Natural killer cell treated with Interleukin-12 subunit alpha and Interleukin-12 subunit beta and Interleukin-15 and Interleukin-18, amount 100 ng/mL, for 72 hours (primary cell): ENCODE results near the gene WIPF2. TPM values are rescaled to one million over a fixed set of nuclear protein-coding genes. Genes with fewer than 3 reads are reported as not detected.
"Not testable (repeated sequence)": the region's sequence is repeated elsewhere in the genome, so short reads cannot be mapped to it uniquely, and the experiment has no call there.

Experiments
- ATAC-seq, 2 donors: fragments of 150-1000 bp; cut with Tn5 transposase in 1 of 2; sonication (Bioruptor Pico), chemical (Tn5 transposase) in 1 of 2; 2 replicates each; pipeline ENCODE4 v1.10.0; 2021
- DNase-seq: peaks from one replicate; pipeline ENCODE4 v3.0.0; 2022; ENCODE audit warnings: low spot score
- H3K27ac Mint-ChIP-seq, 2 donors: 1 replicate in 1 of 2; 2 replicates in 1 of 2; pipeline ENCODE4 v1.8.0; 2022; ENCODE audit warnings: mixed read lengths in 2 of 2, mild to moderate bottlenecking in 1 of 2, moderate library complexity in 1 of 2
- H3K27me3 Mint-ChIP-seq, 2 donors: 1 replicate in 1 of 2; 2 replicates in 1 of 2; pipeline ENCODE4 v1.8.0; 2022; ENCODE audit warnings: mixed read lengths in 2 of 2
- H3K36me3 Mint-ChIP-seq: one replicate; pipeline ENCODE4 v1.8.0; 2022; ENCODE audit warnings: mixed read lengths
- H3K4me1 Mint-ChIP-seq, 2 donors: 1 replicate in 1 of 2; 2 replicates in 1 of 2; pipeline ENCODE4 v1.8.0; 2022; ENCODE audit warnings: low read depth in 2 of 2, mixed read lengths in 2 of 2, mild to moderate bottlenecking in 1 of 2
- H3K4me3 Mint-ChIP-seq: one replicate; pipeline ENCODE4 v1.8.0; 2022; ENCODE audit warnings: mixed read lengths
- H3K9me3 Mint-ChIP-seq: 2 replicates; pipeline ENCODE4 v1.8.0; 2022; ENCODE audit warnings: mixed read lengths
- total RNA-seq, 2 donors: library from RNA; stranded (reverse); gene quantifications; one replicate each; pipeline ENCODE4 v1.2.3, GENCODE V29; 2022

Gene WIPF2
- total RNA-seq, 2 donors from 2014 or later, result 32.4 to 34.6 TPM

DNA sequence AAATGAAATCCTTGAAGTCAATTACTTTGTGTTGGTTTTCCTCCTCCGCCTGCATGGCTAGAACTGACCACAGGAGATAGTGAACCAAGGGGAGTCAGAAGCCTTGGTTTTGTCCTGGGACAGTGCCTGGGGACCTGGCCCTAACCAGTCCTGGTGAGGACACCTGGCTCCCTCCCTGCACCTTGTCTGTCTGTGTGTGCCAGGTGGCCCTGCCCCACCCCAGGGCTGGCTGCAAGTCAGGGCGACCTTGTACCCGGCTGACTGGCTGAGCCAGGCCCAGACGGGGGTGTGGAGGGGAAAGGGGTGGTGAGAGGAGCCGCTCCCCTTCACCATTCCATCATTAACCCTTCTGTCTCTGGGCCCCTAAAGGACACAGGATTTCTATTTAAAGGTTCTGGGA is 38.4 kb upstream of the WIPF2 start:
- Mint-ChIP-seq H3K27me3 (peaks cover 0 to 2% of the 10 kb centered on the region in 2 donors), H3K36me3 (no peaks in the 10 kb centered on the region), H3K27ac (no peak overlapping the region), H3K9me3 (no peaks in the 10 kb centered on the region), H3K4me3 (no peak overlapping the region), H3K4me1 (peaks cover 7 to 11% of the 10 kb centered on the region in 2 donors)
- ATAC-seq, result no peak
- no peak for DNase-seq

DNA sequence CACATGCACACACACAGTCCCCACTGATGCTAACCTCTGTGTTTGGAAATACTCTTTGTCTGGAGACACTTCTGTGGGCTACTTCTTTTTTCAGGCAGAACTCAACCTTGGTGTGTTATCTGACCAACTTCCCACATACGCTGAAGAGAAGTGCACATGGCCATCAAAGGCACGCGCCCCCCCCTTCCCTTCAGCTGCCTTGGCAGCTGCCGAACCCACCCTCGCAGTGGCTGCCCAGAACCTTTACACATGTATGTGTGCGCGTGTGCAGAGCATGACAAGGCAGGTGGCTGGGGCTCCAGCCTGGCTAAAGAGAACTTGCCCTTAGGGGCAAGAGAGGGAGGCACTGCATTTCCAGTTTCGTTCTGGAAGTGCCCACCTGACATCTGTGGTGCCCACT is 37.9 kb upstream of the WIPF2 start:
- no peaks in the 10 kb centered on the region for H3K9me3 Mint-ChIP-seq
- peaks cover 6 to 7% of the 10 kb centered on the region in 2 donors for H3K4me1 Mint-ChIP-seq
- no peaks in the 10 kb centered on the region for H3K36me3 Mint-ChIP-seq
- H3K4me3 Mint-ChIP-seq, result no peak overlapping the region
- DNase-seq (no peak), ATAC-seq (no peak)
- H3K27ac Mint-ChIP-seq, result no peak overlapping the region
- peaks cover 0 to 2% of the 10 kb centered on the region in 2 donors for H3K27me3 Mint-ChIP-seq

DNA sequence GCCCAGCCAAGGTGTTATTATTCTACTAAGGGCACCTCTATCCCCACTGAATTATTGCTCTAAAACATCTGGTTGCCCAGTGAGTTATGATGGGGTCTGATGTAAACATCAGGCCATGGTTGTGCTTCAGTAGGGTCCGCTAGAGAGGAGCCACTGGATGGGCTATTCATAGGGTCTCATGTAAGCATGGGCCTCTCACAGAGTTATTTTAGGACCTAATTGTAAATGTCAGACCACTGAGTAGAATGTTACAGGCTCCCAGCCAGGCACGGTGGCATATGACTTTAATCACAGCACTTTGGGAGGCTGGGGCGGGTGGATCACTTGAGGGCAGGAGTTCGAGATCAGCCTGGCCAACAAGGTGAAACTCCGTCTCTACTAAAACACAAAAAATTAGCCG is 36.5 kb upstream of the WIPF2 start:
- Mint-ChIP-seq H3K36me3 (no peaks in the 10 kb centered on the region), H3K27me3 (peaks cover 0 to 2% of the 10 kb centered on the region in 2 donors), H3K9me3 (no peaks in the 10 kb centered on the region), H3K4me3 (no peak overlapping the region), H3K27ac (no peak overlapping the region), H3K4me1 (no peaks in the 10 kb centered on the region)
- ATAC-seq (no peak), DNase-seq (no peak)

DNA sequence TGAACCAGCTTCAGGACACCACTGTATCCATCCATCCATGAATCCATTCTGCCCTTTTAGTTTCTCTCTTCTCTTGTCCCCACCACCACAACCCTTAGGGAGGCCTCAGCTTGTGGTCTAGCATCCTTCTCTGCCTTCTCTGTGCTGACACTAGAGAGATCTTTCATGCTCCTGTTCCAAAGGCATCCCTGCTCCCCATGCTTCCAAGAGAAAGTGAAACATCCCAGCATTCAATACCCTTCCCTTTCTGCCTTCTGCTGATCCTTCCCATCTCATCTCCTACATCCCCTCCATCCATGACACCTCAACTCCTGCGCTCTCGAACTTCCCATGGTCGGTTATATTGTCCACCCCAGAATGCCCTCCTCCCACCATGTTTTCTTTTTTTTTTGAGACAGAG is 31.9 kb upstream of the WIPF2 start:
- Mint-ChIP-seq H3K27me3 (peaks cover 0 to 4% of the 10 kb centered on the region in 2 donors), H3K4me3 (no peak overlapping the region), H3K36me3 (no peaks in the 10 kb centered on the region), H3K4me1 (peaks cover 0 to 3% of the 10 kb centered on the region in 2 donors), H3K27ac (no peak overlapping the region), H3K9me3 (no peaks in the 10 kb centered on the region)
- DNase-seq, result no peak
- ATAC-seq, result no peak

- Mint-ChIP-seq H3K27ac (no peak overlapping the region), H3K4me1 (peaks cover 0 to 3% of the 10 kb centered on the region in 2 donors), H3K4me3 (no peak overlapping the region), H3K27me3 (peaks cover 0 to 4% of the 10 kb centered on the region in 2 donors), H3K9me3 (no peaks in the 10 kb centered on the region), H3K36me3 (no peaks in the 10 kb centered on the region)
- DNase-seq (no peak), ATAC-seq (no peak)
Observed at GRCh38 chr17:40188694-40189093, 30.4 kb upstream of the WIPF2 start.

DNA sequence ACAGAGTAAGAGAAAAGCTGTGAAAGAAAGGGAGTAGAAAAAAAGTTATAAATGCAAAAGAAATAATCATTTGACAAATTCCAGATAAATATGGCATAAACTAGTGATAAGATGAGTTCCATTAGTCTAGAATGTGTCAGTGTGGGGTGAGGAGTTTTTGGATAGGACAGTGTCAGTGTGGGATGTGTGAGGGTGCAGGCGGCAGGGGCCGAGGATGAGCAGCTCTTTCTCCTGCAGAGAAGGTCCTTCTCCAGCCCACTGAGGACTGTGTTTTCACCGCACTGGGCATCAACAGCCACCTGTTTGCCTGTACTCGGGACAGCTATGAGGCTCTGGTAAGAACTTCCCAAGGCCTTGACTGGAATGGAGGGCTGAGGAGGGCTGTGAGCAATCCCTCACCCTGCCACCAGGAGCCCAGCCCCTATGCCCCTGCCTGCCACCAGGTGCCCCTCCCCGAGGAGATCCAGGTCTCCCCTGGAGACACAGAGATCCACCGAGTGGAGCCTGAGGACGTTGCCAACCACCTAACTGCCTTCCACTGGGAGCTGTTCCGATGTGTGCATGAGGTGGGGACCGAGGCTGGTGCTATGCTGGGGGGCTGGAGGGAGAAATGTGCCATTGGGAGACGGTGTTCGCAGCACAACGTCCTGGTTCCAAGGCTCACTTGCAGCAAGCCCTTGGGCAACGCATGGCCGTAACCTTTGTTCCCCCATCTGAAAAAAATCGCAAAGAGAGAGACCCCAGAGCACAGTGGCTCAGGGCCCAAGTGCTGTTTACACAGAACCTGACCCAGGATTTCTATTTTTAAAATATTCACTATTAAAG is 28.7 kb upstream of the WIPF2 start:
- Mint-ChIP-seq H3K9me3 (no peaks in the 10 kb centered on the region), H3K36me3 (no peaks in the 10 kb centered on the region), H3K27me3 (peaks cover 0 to 4% of the 10 kb centered on the region in 2 donors), H3K4me1 (peaks cover 0 to 3% of the 10 kb centered on the region in 2 donors), H3K4me3 (peak overlapping the region; percentile 65), H3K27ac (no peak overlapping the region)
- DNase-seq (no peak), ATAC-seq (no peak)

- H3K27me3 Mint-ChIP-seq, result peaks cover 0 to 4% of the 10 kb centered on the region in 2 donors
- H3K27ac Mint-ChIP-seq, result no peak overlapping the region
- DNase-seq (peak; percentile 81), ATAC-seq (peak; percentile 79 to 89)
- H3K4me1 Mint-ChIP-seq, result peaks cover 0 to 3% of the 10 kb centered on the region in 2 donors
- H3K4me3 Mint-ChIP-seq, result peak overlapping the region; percentile 82
- no peaks in the 10 kb centered on the region for H3K36me3 Mint-ChIP-seq
- no peaks in the 10 kb centered on the region for H3K9me3 Mint-ChIP-seq
Observed at GRCh38 chr17:40191237-40192208, 27.6 kb upstream of the WIPF2 start.

GRCh38 chr17:40192961-40193360 is 26.1 kb upstream of the WIPF2 start:
- ATAC-seq, result no peak
- H3K27me3 Mint-ChIP-seq, result peaks cover 0 to 8% of the 10 kb centered on the region in 2 donors
- no peak overlapping the region for H3K4me3 Mint-ChIP-seq
- no peaks in the 10 kb centered on the region for H3K9me3 Mint-ChIP-seq
- no peak overlapping the region for H3K27ac Mint-ChIP-seq
- no peak for DNase-seq
- peaks cover 0 to 3% of the 10 kb centered on the region in 2 donors for H3K4me1 Mint-ChIP-seq
- H3K36me3 Mint-ChIP-seq, result no peaks in the 10 kb centered on the region

GRCh38 chr17:40194821-40195220 is 24.3 kb upstream of the WIPF2 start:
- peaks cover 0 to 3% of the 10 kb centered on the region in 2 donors for H3K4me1 Mint-ChIP-seq
- ATAC-seq (no peak), DNase-seq (no peak)
- no peaks in the 10 kb centered on the region for H3K36me3 Mint-ChIP-seq
- peaks cover 0 to 8% of the 10 kb centered on the region in 2 donors for H3K27me3 Mint-ChIP-seq
- no peaks in the 10 kb centered on the region for H3K9me3 Mint-ChIP-seq
- H3K4me3 Mint-ChIP-seq, result no peak overlapping the region
- H3K27ac Mint-ChIP-seq, result no peak overlapping the region

DNA sequence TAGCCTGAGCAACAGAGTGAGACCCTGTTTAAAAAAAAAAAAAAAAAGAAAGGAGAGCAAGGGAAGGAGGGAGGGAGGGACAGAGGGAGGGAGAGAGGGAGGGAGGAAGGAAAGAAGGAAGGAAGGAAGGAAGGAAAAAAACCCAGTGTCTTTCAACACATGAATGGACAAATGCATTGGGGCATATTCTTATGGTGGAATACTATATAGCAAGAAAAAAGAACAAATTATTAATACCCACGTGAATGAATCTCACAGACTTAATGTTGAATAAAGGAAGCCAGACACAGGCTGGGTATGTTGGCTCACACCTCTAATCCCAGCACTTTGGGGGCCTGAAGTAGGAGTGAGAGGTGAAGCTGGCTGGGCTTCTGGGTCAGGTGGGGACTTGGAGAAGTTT is 21.6 kb upstream of the WIPF2 start:
- no peak for ATAC-seq
- H3K27me3 Mint-ChIP-seq, result peaks cover 0 to 6% of the 10 kb centered on the region in 2 donors
- H3K4me1 Mint-ChIP-seq, result peaks cover 0 to 4% of the 10 kb centered on the region in 2 donors
- H3K9me3 Mint-ChIP-seq, result no peaks in the 10 kb centered on the region
- H3K27ac Mint-ChIP-seq, result no peak overlapping the region
- no peak for DNase-seq
- H3K36me3 Mint-ChIP-seq, result no peaks in the 10 kb centered on the region
- H3K4me3 Mint-ChIP-seq, result no peak overlapping the region

GRCh38 chr17:40197965-40198456 is 21.1 kb upstream of the WIPF2 start:
- not testable (repeated sequence) for H3K4me3 Mint-ChIP-seq, H3K9me3 Mint-ChIP-seq, H3K36me3 Mint-ChIP-seq, DNase-seq, H3K27me3 Mint-ChIP-seq, H3K4me1 Mint-ChIP-seq, ATAC-seq, H3K27ac Mint-ChIP-seq

- H3K4me1 Mint-ChIP-seq, result peaks cover 0 to 4% of the 10 kb centered on the region in 2 donors
- no peak for DNase-seq
- no peaks in the 10 kb centered on the region for H3K36me3 Mint-ChIP-seq
- no peak overlapping the region for H3K27ac Mint-ChIP-seq
- no peak for ATAC-seq
- H3K9me3 Mint-ChIP-seq, result no peaks in the 10 kb centered on the region
- H3K4me3 Mint-ChIP-seq, result no peak overlapping the region
- H3K27me3 Mint-ChIP-seq, result peaks cover 0 to 6% of the 10 kb centered on the region in 2 donors
Observed at GRCh38 chr17:40198576-40198975, 20.5 kb upstream of the WIPF2 start.

DNA sequence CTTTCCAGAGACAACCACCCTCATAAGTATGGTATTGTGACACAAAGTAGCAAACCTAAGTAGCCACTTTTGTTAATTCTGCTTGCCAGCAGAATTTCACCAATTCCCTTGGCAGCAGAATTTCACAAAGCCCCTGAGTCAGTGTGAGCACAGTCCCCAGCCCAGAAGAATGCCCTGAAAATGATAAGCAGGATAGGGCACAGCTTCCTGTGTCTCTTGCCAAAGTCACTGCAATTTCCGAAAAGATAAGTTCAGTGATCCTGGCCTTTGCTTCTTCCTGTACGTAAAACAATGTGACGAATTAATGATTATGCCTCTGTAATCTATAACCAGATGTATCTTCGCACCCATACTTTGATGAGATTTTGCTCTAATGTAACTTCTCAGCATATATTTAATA is 16.0 kb upstream of the WIPF2 start:
- no peaks in the 10 kb centered on the region for H3K36me3 Mint-ChIP-seq

More for the DNA sequence above, 16.0 kb upstream of the WIPF2 start:
- Mint-ChIP-seq H3K27me3 (peaks cover 0 to 6% of the 10 kb centered on the region in 2 donors), H3K4me3 (no peak overlapping the region), H3K9me3 (no peaks in the 10 kb centered on the region), H3K4me1 (peaks cover 0 to 4% of the 10 kb centered on the region in 2 donors), H3K27ac (no peak overlapping the region)
- no peak for ATAC-seq
- no peak for DNase-seq
